ENCODE measurements around the gene AEBP1. TPM values are rescaled to one million over a fixed set of nuclear protein-coding genes. Genes with fewer than 3 reads are reported as not detected.

Gene AEBP1
- total RNA-seq, 1 experiment from 2014 or later, result 50.8 TPM

DNA sequence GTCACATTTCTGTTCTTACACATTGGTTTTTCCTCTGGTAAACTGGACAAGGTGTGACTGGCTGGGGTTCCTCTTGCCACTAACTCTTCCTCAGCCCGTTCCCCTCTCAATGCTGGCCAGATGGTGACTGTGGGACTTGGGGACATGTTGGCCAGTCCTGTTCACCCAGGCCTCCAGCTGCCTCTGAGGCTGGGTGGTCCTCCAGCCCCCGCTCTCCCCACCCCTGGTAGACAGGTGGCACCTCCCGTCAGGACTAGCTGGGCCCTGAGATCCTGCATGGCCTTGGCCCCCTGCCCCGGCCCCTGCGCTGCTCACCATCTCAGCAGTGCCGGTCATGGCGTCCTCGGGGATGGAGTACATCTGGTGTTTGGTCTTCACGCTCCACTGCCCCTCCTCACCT lies 47.8 kb downstream of the AEBP1 start:
- H3K27me3 Mint-ChIP-seq (ENCODE audit: low read depth), result peaks cover 4% of the 10 kb centered on the region
- peaks cover 7% of the 10 kb centered on the region for H3K4me1 Mint-ChIP-seq
- no peak overlapping the region for H3K27ac Mint-ChIP-seq
- ChIA-PET POLR2A (no interaction called here), CTCF (no interaction called here)
- DNase-seq (ENCODE audit: low spot score) (peak; percentile 8), ATAC-seq (no peak)
- no peaks in the 10 kb centered on the region for H3K9me3 Mint-ChIP-seq
- no peaks in the 10 kb centered on the region for H3K36me3 Mint-ChIP-seq
- TF ChIP-seq FOXK1 (CRISPR knock-in tag; IDR thresholded peaks at IDR 0.05) (no peak), GTF2I (CRISPR knock-in tag; conservative IDR thresholded peaks at IDR 0.05) (no peak)
- TF ChIP-seq, protein P1, sequence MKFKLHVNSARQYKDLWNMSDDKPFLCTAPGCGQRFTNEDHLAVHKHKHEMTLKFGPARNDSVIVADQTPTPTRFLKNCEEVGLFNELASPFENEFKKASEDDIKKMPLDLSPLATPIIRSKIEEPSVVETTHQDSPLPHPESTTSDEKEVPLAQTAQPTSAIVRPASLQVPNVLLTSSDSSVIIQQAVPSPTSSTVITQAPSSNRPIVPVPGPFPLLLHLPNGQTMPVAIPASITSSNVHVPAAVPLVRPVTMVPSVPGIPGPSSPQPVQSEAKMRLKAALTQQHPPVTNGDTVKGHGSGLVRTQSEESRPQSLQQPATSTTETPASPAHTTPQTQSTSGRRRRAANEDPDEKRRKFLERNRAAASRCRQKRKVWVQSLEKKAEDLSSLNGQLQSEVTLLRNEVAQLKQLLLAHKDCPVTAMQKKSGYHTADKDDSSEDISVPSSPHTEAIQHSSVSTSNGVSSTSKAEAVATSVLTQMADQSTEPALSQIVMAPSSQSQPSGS (CRISPR knock-in tag; IDR thresholded peaks at IDR 0.05; ENCODE audit: borderline replicate concordance, low read depth), result no peak
- H3K4me3 Mint-ChIP-seq, result no peak overlapping the region

DNA sequence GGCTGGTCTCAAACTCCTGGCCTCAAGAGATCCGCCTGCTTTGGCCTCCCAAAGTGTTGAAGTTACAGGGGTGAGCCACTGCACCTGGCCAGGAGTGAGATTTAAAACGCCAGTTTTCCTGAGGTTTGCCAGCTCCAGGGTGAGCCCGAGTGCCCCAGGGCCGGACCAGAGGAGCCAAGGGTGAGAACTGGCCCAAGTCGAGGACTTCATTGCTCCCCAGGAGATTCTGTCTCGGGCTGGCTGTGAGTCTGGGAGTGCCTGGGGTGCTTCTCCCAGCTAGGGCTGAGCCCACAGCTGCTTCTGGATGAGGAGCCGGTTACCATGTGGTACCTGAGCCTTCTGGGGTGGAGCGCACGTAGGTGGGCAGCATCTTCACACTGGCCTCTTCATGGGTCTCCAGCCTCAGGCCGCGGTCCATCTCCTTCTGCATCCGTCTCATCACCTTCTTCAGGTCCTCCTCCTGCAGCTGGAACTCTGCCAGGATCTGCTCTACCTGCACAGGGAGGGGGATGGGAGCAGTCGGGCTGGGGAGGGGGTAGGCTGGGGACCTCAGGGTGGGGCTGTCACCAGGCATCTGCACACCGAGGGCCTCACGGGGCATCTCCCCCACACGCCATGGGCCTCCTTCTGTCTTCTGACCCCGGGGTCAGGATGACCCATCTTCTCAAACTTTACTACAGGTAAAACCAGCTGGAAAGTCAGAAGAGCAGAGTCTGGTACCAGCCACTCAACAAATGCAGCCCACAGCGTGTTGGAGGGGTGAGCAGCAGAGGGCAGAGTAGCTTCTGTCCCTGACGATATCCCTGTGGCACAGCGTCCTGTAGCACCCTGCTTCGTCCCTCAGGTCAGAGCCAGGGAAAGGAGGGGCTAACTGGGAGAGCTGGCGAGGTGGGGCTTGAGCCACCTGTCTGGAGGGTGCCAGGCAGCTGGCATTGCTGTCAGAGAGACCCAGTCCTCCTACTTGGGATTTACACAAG lies 49.1 kb downstream of the AEBP1 start:
- CTCF ChIA-PET, result interaction anchor here (0.9 to 1.5 kb wide), 5 partner anchors 8 to 88 kb away, joined by 3 to 7 read pairs (median 3); partner anchors contain the start of gene GCK
- Mint-ChIP-seq H3K4me3 (no peak overlapping the region), H3K27me3 (ENCODE audit: low read depth) (no peaks in the 10 kb centered on the region), H3K4me1 (no peaks in the 10 kb centered on the region), H3K9me3 (no peaks in the 10 kb centered on the region), H3K36me3 (no peaks in the 10 kb centered on the region), H3K27ac (no peak overlapping the region)
- POLR2A ChIA-PET, result no interaction called here
- peak; percentile 18 for DNase-seq (ENCODE audit: low spot score)
- no peak for TF ChIP-seq NR3C1 (CRISPR knock-in tag; conservative IDR thresholded peaks at IDR 0.05; ENCODE audit: low read depth)
- peak; percentile 69 for ATAC-seq

DNA sequence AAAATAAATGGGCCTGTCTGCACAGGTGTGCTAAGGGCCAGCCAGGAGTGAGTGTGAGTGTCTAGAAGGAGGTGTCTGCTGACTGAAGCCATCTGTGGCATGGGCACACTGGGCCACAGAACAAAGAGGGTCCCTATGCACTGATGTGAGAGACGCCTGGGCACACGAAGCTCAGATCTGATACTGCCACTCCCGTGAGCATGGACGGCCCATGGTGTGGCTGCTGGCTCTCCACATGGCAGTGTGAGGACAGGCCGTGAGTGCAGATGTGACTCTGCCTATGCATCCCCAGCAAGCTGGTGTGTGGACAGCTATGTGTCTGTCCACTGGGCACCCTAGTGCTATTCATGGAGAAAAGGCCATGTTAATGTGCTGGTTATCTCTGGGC lies 49.8 kb downstream of the AEBP1 start:
- no peaks in the 10 kb centered on the region for H3K9me3 Mint-ChIP-seq
- POLR2A ChIA-PET, result no interaction called here
- CTCF ChIA-PET, result interaction anchor here (0.9 to 1.5 kb wide), 5 partner anchors 9 to 87 kb away, joined by 3 to 7 read pairs (median 3); partner anchors contain the start of gene GCK
- no peak overlapping the region for H3K4me3 Mint-ChIP-seq
- H3K27me3 Mint-ChIP-seq (ENCODE audit: low read depth), result no peaks in the 10 kb centered on the region
- DNase-seq (ENCODE audit: low spot score) (peak; percentile 5), ATAC-seq (no peak)
- H3K4me1 Mint-ChIP-seq, result no peaks in the 10 kb centered on the region
- no peak overlapping the region for H3K27ac Mint-ChIP-seq
- no peaks in the 10 kb centered on the region for H3K36me3 Mint-ChIP-seq
- TF ChIP-seq, protein P2, sequence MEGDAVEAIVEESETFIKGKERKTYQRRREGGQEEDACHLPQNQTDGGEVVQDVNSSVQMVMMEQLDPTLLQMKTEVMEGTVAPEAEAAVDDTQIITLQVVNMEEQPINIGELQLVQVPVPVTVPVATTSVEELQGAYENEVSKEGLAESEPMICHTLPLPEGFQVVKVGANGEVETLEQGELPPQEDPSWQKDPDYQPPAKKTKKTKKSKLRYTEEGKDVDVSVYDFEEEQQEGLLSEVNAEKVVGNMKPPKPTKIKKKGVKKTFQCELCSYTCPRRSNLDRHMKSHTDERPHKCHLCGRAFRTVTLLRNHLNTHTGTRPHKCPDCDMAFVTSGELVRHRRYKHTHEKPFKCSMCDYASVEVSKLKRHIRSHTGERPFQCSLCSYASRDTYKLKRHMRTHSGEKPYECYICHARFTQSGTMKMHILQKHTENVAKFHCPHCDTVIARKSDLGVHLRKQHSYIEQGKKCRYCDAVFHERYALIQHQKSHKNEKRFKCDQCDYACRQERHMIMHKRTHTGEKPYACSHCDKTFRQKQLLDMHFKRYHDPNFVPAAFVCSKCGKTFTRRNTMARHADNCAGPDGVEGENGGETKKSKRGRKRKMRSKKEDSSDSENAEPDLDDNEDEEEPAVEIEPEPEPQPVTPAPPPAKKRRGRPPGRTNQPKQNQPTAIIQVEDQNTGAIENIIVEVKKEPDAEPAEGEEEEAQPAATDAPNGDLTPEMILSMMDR (IDR thresholded peaks at IDR 0.05), result no peak
- no peak for TF ChIP-seq EMX1 (CRISPR knock-in tag; IDR thresholded peaks at IDR 0.05)

DNA sequence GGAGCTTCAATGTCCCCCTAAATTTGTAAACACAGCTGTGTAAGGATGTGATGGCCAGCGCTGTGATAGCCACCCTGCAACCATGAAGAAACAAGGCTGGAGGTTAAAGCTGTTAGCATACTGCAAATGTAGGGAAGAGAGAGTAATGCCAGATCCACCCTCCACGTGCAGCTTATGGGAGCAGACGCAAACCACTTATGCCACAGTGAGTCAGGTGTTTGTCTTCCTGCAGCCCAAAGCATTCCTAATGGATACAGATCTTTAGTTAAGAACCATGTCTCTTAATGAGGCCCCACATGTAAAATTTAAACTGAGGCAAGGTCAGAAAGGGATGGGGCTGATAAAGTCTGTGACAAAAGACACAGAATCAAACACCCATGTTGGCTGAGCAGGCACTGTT lies 50.6 kb downstream of the AEBP1 start:
- no peaks in the 10 kb centered on the region for H3K4me1 Mint-ChIP-seq
- DNase-seq (ENCODE audit: low spot score) (no peak), ATAC-seq (no peak)
- H3K36me3 Mint-ChIP-seq, result no peaks in the 10 kb centered on the region
- ChIA-PET CTCF (interaction anchor here (1.5 kb wide), 1 partner anchor 35 kb away, joined by 3 read pairs; the partner anchor contains the start of gene GCK), POLR2A (no interaction called here)
- no peak overlapping the region for H3K4me3 Mint-ChIP-seq
- no peak overlapping the region for H3K27ac Mint-ChIP-seq
- no peaks in the 10 kb centered on the region for H3K27me3 Mint-ChIP-seq (ENCODE audit: low read depth)
- H3K9me3 Mint-ChIP-seq, result no peaks in the 10 kb centered on the region
- TF ChIP-seq, protein P3, sequence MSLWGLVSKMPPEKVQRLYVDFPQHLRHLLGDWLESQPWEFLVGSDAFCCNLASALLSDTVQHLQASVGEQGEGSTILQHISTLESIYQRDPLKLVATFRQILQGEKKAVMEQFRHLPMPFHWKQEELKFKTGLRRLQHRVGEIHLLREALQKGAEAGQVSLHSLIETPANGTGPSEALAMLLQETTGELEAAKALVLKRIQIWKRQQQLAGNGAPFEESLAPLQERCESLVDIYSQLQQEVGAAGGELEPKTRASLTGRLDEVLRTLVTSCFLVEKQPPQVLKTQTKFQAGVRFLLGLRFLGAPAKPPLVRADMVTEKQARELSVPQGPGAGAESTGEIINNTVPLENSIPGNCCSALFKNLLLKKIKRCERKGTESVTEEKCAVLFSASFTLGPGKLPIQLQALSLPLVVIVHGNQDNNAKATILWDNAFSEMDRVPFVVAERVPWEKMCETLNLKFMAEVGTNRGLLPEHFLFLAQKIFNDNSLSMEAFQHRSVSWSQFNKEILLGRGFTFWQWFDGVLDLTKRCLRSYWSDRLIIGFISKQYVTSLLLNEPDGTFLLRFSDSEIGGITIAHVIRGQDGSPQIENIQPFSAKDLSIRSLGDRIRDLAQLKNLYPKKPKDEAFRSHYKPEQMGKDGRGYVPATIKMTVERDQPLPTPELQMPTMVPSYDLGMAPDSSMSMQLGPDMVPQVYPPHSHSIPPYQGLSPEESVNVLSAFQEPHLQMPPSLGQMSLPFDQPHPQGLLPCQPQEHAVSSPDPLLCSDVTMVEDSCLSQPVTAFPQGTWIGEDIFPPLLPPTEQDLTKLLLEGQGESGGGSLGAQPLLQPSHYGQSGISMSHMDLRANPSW (CRISPR knock-in tag; conservative IDR thresholded peaks at IDR 0.05; ENCODE audit: low read depth), result no peak
- TF ChIP-seq ZNF396 (CRISPR knock-in tag; IDR thresholded peaks at IDR 0.05; ENCODE audit: borderline replicate concordance) (no peak), SMAD4 (CRISPR knock-in tag; IDR thresholded peaks at IDR 0.05) (no peak), RORB (CRISPR knock-in tag; IDR thresholded peaks at IDR 0.05) (no peak), ZNF219 (CRISPR knock-in tag; IDR thresholded peaks at IDR 0.05; ENCODE audit: borderline replicate concordance) (no peak), MXD4 (CRISPR knock-in tag; IDR thresholded peaks at IDR 0.05; ENCODE audit: borderline replicate concordance) (no peak)
- TF ChIP-seq, protein P4, sequence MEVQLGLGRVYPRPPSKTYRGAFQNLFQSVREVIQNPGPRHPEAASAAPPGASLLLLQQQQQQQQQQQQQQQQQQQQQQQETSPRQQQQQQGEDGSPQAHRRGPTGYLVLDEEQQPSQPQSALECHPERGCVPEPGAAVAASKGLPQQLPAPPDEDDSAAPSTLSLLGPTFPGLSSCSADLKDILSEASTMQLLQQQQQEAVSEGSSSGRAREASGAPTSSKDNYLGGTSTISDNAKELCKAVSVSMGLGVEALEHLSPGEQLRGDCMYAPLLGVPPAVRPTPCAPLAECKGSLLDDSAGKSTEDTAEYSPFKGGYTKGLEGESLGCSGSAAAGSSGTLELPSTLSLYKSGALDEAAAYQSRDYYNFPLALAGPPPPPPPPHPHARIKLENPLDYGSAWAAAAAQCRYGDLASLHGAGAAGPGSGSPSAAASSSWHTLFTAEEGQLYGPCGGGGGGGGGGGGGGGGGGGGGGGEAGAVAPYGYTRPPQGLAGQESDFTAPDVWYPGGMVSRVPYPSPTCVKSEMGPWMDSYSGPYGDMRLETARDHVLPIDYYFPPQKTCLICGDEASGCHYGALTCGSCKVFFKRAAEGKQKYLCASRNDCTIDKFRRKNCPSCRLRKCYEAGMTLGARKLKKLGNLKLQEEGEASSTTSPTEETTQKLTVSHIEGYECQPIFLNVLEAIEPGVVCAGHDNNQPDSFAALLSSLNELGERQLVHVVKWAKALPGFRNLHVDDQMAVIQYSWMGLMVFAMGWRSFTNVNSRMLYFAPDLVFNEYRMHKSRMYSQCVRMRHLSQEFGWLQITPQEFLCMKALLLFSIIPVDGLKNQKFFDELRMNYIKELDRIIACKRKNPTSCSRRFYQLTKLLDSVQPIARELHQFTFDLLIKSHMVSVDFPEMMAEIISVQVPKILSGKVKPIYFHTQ (CRISPR knock-in tag; IDR thresholded peaks at IDR 0.05), result no peak
- TF ChIP-seq, protein P5, sequence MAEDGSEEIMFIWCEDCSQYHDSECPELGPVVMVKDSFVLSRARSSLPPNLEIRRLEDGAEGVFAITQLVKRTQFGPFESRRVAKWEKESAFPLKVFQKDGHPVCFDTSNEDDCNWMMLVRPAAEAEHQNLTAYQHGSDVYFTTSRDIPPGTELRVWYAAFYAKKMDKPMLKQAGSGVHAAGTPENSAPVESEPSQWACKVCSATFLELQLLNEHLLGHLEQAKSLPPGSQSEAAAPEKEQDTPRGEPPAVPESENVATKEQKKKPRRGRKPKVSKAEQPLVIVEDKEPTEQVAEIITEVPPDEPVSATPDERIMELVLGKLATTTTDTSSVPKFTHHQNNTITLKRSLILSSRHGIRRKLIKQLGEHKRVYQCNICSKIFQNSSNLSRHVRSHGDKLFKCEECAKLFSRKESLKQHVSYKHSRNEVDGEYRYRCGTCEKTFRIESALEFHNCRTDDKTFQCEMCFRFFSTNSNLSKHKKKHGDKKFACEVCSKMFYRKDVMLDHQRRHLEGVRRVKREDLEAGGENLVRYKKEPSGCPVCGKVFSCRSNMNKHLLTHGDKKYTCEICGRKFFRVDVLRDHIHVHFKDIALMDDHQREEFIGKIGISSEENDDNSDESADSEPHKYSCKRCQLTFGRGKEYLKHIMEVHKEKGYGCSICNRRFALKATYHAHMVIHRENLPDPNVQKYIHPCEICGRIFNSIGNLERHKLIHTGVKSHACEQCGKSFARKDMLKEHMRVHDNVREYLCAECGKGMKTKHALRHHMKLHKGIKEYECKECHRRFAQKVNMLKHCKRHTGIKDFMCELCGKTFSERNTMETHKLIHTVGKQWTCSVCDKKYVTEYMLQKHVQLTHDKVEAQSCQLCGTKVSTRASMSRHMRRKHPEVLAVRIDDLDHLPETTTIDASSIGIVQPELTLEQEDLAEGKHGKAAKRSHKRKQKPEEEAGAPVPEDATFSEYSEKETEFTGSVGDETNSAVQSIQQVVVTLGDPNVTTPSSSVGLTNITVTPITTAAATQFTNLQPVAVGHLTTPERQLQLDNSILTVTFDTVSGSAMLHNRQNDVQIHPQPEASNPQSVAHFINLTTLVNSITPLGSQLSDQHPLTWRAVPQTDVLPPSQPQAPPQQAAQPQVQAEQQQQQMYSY (CRISPR knock-in tag; IDR thresholded peaks at IDR 0.05), result no peak

All from WTC11 (cell line).